ENCODE data around the gene TIMMDC1. TPM values are rescaled to one million over a fixed set of nuclear protein-coding genes. Genes with fewer than 3 reads are reported as not detected.

The TIMMDC1 gene
- polyA plus RNA-seq, 1 of the 3 experiments (the other 2 are of a cell fraction) = 128 TPM

DNA sequence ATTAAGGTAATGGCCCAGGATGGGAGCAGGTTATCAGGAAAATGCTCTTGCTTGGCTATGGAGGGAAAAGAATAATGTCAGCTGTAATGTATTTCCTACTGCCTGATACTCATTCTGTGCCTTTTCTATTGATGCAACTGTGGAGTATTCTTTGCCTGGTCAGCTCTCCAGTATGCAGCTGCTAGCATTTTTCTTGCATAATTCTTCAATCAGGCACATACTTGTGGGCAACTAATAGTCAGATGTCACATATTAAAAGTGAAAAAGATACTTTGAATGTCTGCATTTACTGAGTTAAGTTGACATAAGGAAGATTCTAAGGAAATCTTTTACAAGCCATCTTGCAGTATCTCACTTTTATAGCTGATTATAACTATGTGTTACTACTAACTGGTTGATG is 31.5 kb downstream of the TIMMDC1 start:
- no peak overlapping the region for H3K4me3 ChIP-seq (ENCODE audit: low read depth in 2 of 2, low read length in 1 of 2)
- peak; percentile 24; the same call in 1 of the 2 replicates for TF ChIP-seq JUND (IDR thresholded peaks at IDR 0.05)
- peak; percentile 19; the same call in 1 of the 2 replicates for TF ChIP-seq FOSL2 (IDR thresholded peaks at IDR 0.05; ENCODE audit: borderline replicate concordance, low read depth)
- TF ChIP-seq TEAD4 (IDR thresholded peaks at IDR 0.05; ENCODE audit: borderline replicate concordance, insufficient read depth) = 0 out of 2 replicates have a peak, but pooled peaks have one; percentile 19
- TF ChIP-seq TCF12 (IDR thresholded peaks at IDR 0.05) = peak; percentile 59
- peak; percentile 38 for TF ChIP-seq PBX3 (IDR thresholded peaks at IDR 0.05)
- TF ChIP-seq SMC3 (IDR thresholded peaks at IDR 0.05; ENCODE audit: low read depth, low read length) = no peak
- H3K9me2 ChIP-seq = no peaks in the 10 kb centered on the region
- DNase-seq = no peak
- H3F3A ChIP-seq (replicated peaks; ENCODE audit: insufficient read depth) = no peaks in the 10 kb centered on the region
- H3K79me2 ChIP-seq (ENCODE audit: insufficient read depth) = no peaks in the 10 kb centered on the region
- H3K9me3 ChIP-seq = no peaks in the 10 kb centered on the region
- ChIA-PET POLR2A (no interaction called here), CTCF (interaction anchor here (1.2 kb wide), 1 partner anchor 151 kb away, joined by 5 read pairs; no protein-coding TSS in a partner anchor)
- no peak overlapping the region for H2AFZ ChIP-seq (ENCODE audit: low read depth)
- no peak overlapping the region for H3K9ac ChIP-seq
- peaks cover 9 to 11% of the 10 kb centered on the region in 2 experiments for H3K36me3 ChIP-seq (replicated peaks in 1 of 2; ENCODE audit: control insufficient read depth in 1 of 2, insufficient read depth in 2 of 2, low read length in 1 of 2)
- H3K4me1 ChIP-seq (ENCODE audit: control insufficient read depth in 1 of 2, insufficient read depth in 2 of 2, low read depth in 1 of 2, low read length in 1 of 2) = no peaks in the 10 kb centered on the region; a peak in 1 of 4 replicates
- no peak overlapping the region for H3K4me2 ChIP-seq
- no peaks in the 10 kb centered on the region for H3K27me3 ChIP-seq (ENCODE audit: insufficient read depth)
- H3K27ac ChIP-seq (ENCODE audit: low read depth in 2 of 2, low read length in 1 of 2) = peak overlapping the region; percentile 7 to 53; a peak in 2 of 4 replicates
- H4K20me1 ChIP-seq (ENCODE audit: insufficient read depth) = no peaks in the 10 kb centered on the region

- no peaks in the 10 kb centered on the region for H3F3A ChIP-seq (replicated peaks; ENCODE audit: insufficient read depth)
- POLR2A ChIA-PET = no interaction called here
These were observed 32.1 kb downstream of the TIMMDC1 start for GRCh38 chr3:119530456-119530855.

GRCh38 chr3:119531151-119531550 is 32.8 kb downstream of the TIMMDC1 start:
- H3F3A ChIP-seq (replicated peaks; ENCODE audit: insufficient read depth) = no peaks in the 10 kb centered on the region
- peaks cover 1 to 2% of the 10 kb centered on the region in 2 experiments for H3K36me3 ChIP-seq (replicated peaks in 1 of 2; ENCODE audit: control insufficient read depth in 1 of 2, insufficient read depth in 2 of 2, low read length in 1 of 2)
- H3K9me3 ChIP-seq = no peaks in the 10 kb centered on the region
- H3K27ac ChIP-seq (ENCODE audit: low read depth in 2 of 2, low read length in 1 of 2) = no peak overlapping the region
- H3K27me3 ChIP-seq (ENCODE audit: insufficient read depth) = no peaks in the 10 kb centered on the region
- no peaks in the 10 kb centered on the region; a peak in 1 of 4 replicates for H3K4me1 ChIP-seq (ENCODE audit: control insufficient read depth in 1 of 2, insufficient read depth in 2 of 2, low read depth in 1 of 2, low read length in 1 of 2)
- no peak overlapping the region for H3K4me2 ChIP-seq
- H3K9me2 ChIP-seq = no peaks in the 10 kb centered on the region
- CTCF ChIA-PET = interaction anchor here (0.6 kb wide), 1 partner anchor 860 kb away, joined by 3 read pairs; no protein-coding TSS in a partner anchor
- H2AFZ ChIP-seq (ENCODE audit: low read depth) = no peak overlapping the region
- DNase-seq = no peak
- no peak overlapping the region for H3K4me3 ChIP-seq (ENCODE audit: low read depth in 2 of 2, low read length in 1 of 2)
- WGBS (ENCODE audit: low lambda C conversion rate) = 93% methylated on average over 4 of the region's 4 CpGs
- H4K20me1 ChIP-seq (ENCODE audit: insufficient read depth) = no peaks in the 10 kb centered on the region
- H3K79me2 ChIP-seq (ENCODE audit: insufficient read depth) = no peaks in the 10 kb centered on the region
- H3K9ac ChIP-seq = no peak overlapping the region
- POLR2A ChIA-PET = no interaction called here
- TF ChIP-seq GATA2 (CRISPR knock-in tag; IDR thresholded peaks at IDR 0.05) = no peak
- TF ChIP-seq, protein P1, sequence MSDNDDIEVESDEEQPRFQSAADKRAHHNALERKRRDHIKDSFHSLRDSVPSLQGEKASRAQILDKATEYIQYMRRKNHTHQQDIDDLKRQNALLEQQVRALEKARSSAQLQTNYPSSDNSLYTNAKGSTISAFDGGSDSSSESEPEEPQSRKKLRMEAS (IDR thresholded peaks at IDR 0.05; ENCODE audit: low read depth) = no peak
- TF ChIP-seq JUND (IDR thresholded peaks at IDR 0.05) = no peak
- TF ChIP-seq, protein P2, sequence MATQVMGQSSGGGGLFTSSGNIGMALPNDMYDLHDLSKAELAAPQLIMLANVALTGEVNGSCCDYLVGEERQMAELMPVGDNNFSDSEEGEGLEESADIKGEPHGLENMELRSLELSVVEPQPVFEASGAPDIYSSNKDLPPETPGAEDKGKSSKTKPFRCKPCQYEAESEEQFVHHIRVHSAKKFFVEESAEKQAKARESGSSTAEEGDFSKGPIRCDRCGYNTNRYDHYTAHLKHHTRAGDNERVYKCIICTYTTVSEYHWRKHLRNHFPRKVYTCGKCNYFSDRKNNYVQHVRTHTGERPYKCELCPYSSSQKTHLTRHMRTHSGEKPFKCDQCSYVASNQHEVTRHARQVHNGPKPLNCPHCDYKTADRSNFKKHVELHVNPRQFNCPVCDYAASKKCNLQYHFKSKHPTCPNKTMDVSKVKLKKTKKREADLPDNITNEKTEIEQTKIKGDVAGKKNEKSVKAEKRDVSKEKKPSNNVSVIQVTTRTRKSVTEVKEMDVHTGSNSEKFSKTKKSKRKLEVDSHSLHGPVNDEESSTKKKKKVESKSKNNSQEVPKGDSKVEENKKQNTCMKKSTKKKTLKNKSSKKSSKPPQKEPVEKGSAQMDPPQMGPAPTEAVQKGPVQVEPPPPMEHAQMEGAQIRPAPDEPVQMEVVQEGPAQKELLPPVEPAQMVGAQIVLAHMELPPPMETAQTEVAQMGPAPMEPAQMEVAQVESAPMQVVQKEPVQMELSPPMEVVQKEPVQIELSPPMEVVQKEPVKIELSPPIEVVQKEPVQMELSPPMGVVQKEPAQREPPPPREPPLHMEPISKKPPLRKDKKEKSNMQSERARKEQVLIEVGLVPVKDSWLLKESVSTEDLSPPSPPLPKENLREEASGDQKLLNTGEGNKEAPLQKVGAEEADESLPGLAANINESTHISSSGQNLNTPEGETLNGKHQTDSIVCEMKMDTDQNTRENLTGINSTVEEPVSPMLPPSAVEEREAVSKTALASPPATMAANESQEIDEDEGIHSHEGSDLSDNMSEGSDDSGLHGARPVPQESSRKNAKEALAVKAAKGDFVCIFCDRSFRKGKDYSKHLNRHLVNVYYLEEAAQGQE (IDR thresholded peaks at IDR 0.05; ENCODE audit: low read depth, low read length) = no peak
- TF ChIP-seq FOXJ3 (CRISPR knock-in tag; IDR thresholded peaks at IDR 0.05) = no peak
- TF ChIP-seq SIN3A (IDR thresholded peaks at IDR 0.05; ENCODE audit: borderline replicate concordance, low read depth, low read length) = no peak
- no peak for TF ChIP-seq MXI1 (IDR thresholded peaks at IDR 0.05; ENCODE audit: low read depth, low read length)
- no peak for TF ChIP-seq NRF1 (IDR thresholded peaks at IDR 0.05; ENCODE audit: low read depth, low read length)
- no peak for TF ChIP-seq FOSL2 (IDR thresholded peaks at IDR 0.05; ENCODE audit: borderline replicate concordance, low read depth)
- TF ChIP-seq FOXM1 (IDR thresholded peaks at IDR 0.05; ENCODE audit: low read depth) = no peak
- no peak for TF ChIP-seq TAF1 (IDR thresholded peaks at IDR 0.05; ENCODE audit: borderline replicate concordance, low read depth, low read length)
- no peak for TF ChIP-seq NFIC (IDR thresholded peaks at IDR 0.05; ENCODE audit: borderline replicate concordance)

More at GRCh38 chr3:119530456-119530855, 32.1 kb downstream of the TIMMDC1 start:
- Histone ChIP-seq H3K4me2 (no peak overlapping the region), H4K20me1 (ENCODE audit: insufficient read depth) (no peaks in the 10 kb centered on the region), H2AFZ (ENCODE audit: low read depth) (no peak overlapping the region), H3K9me3 (no peaks in the 10 kb centered on the region), H3K27ac (ENCODE audit: low read depth in 2 of 2, low read length in 1 of 2) (peak overlapping the region; percentile 7 to 53; a peak in 2 of 4 replicates), H3K9me2 (no peaks in the 10 kb centered on the region), H3K36me3 (replicated peaks in 1 of 2; ENCODE audit: control insufficient read depth in 1 of 2, insufficient read depth in 2 of 2, low read length in 1 of 2) (peaks cover 5 to 7% of the 10 kb centered on the region in 2 experiments), H3K79me2 (ENCODE audit: insufficient read depth) (no peaks in the 10 kb centered on the region), H3K27me3 (ENCODE audit: insufficient read depth) (no peaks in the 10 kb centered on the region), H3K9ac (no peak overlapping the region), H3K4me3 (ENCODE audit: low read depth in 2 of 2, low read length in 1 of 2) (no peak overlapping the region), H3K4me1 (ENCODE audit: control insufficient read depth in 1 of 2, insufficient read depth in 2 of 2, low read depth in 1 of 2, low read length in 1 of 2) (no peaks in the 10 kb centered on the region; a peak in 1 of 4 replicates)
- CTCF ChIA-PET = interaction anchor here (1.2 kb wide), 1 partner anchor 151 kb away, joined by 5 read pairs; no protein-coding TSS in a partner anchor
- TF ChIP-seq ELF1 (IDR thresholded peaks at IDR 0.05) (no peak), RFX5 (IDR thresholded peaks at IDR 0.05; ENCODE audit: low read length) (no peak)
- WGBS (ENCODE audit: low lambda C conversion rate) = 84% methylated on average over 2 of the region's 2 CpGs
- DNase-seq = no peak
